ENCODE results near the gene LGMN.

DNA sequence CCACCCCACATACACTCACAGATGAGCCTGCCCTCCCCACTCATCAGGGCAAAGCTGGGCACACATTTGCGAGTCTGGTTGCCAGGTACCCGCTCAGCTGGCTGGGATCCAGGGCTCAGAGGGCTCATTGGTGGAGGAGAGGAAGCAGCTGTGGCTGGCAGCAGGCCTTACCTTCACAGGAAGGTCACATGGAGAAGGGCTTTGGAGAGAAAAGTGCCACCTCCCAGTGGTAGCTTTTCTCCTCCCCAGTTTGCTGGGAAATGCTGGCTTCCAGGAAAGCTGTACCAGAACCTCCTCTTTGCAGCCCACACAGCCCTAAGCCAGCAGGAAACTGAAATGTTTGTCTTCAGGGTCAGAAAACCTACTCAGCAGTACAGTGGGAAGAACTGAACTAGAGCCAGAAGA is 55.6 kb downstream of the LGMN start:
- TF ChIP-seq, protein P1, sequence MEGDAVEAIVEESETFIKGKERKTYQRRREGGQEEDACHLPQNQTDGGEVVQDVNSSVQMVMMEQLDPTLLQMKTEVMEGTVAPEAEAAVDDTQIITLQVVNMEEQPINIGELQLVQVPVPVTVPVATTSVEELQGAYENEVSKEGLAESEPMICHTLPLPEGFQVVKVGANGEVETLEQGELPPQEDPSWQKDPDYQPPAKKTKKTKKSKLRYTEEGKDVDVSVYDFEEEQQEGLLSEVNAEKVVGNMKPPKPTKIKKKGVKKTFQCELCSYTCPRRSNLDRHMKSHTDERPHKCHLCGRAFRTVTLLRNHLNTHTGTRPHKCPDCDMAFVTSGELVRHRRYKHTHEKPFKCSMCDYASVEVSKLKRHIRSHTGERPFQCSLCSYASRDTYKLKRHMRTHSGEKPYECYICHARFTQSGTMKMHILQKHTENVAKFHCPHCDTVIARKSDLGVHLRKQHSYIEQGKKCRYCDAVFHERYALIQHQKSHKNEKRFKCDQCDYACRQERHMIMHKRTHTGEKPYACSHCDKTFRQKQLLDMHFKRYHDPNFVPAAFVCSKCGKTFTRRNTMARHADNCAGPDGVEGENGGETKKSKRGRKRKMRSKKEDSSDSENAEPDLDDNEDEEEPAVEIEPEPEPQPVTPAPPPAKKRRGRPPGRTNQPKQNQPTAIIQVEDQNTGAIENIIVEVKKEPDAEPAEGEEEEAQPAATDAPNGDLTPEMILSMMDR (conservative IDR thresholded peaks at IDR 0.05; ENCODE audit: low read length) = no peak
- no peak for TF ChIP-seq EZH2phosphoT487 (IDR thresholded peaks at IDR 0.05; ENCODE audit: borderline replicate concordance)
